Measurements from ENCODE around the gene RXRA. TPM values are rescaled to one million over a fixed set of nuclear protein-coding genes. Genes with fewer than 3 reads are reported as not detected.

The RXRA gene
- total and polyA plus RNA-seq, 10 of the 15 experiments (the other 5 are each of a cell fraction or from before 2014, with no cell fraction given), result 0.89 to 36.8 (median 11.1) TPM

GRCh38 chr9:134404376-134405358 lies 78.4 kb downstream of the RXRA start:
- Histone ChIP-seq H3K36me3 (ENCODE audit: control insufficient read depth in 2 of 2, insufficient read depth in 2 of 2, low read length in 1 of 2) (peaks cover 4 to 11% of the 10 kb centered on the region in 2 experiments; a peak in 3 of 4 replicates), H4K20me1 (ENCODE audit: control insufficient read depth, insufficient read depth) (no peaks in the 10 kb centered on the region), H3K9ac (ENCODE audit: control insufficient read depth, insufficient read depth, low read length) (no peak overlapping the region; the same call in 1 of the 2 replicates), H3K27me3 (replicated peaks in 1 of 2; ENCODE audit: control insufficient read depth in 2 of 2, insufficient read depth in 2 of 2, low read length in 1 of 2) (no peaks in the 10 kb centered on the region), H3K4me2 (ENCODE audit: control insufficient read depth, insufficient read depth) (peak overlapping the region; percentile 79), H3K9me3 (replicated peaks; ENCODE audit: control insufficient read depth, insufficient read depth, low read length) (no peaks in the 10 kb centered on the region), H3K4me3 (peak overlapping the region; percentile 41; the same call in 1 of the 2 replicates), H3K4me1 (ENCODE audit: control insufficient read depth, insufficient read depth, low read length) (peaks cover 53% of the 10 kb centered on the region), H3K27ac (ENCODE audit: control insufficient read depth, insufficient read depth) (peak overlapping the region; percentile 79), H2AFZ (ENCODE audit: control insufficient read depth, low read depth, low read length) (no peak overlapping the region), H3K79me2 (ENCODE audit: control insufficient read depth, insufficient read depth, low read length) (peaks cover 23% of the 10 kb centered on the region)
- POLR2A ChIA-PET, result interaction anchor here (1.1 to 5.8 kb wide), 2 partner anchors 11 to 27 kb away, joined by 3 to 88 read pairs; no protein-coding TSS in a partner anchor
- in situ Hi-C loops (cut with MboI), result no loop called here
- DNase-seq (ENCODE audit: low read depth, low spot score), result no peak
- no TSS peak for BruUV-seq (replicated peaks)
- FAIRE-seq, result no peak
- 80% methylated on average over 29 of the region's 34 CpGs for WGBS (ENCODE audit: insufficient coverage, insufficient replicate concordance, low lambda C conversion rate, missing lambda C conversion rate)
- CTCF ChIA-PET, result interaction anchor here (3.0 kb wide), 1 partner anchor 13 kb away, joined by 12 read pairs; no protein-coding TSS in a partner anchor
- no peak for ATAC-seq
- intact Hi-C loops (cut with micrococcal nuclease; ENCODE audit: unreplicated experiment), result no loop called here
- RAD21 ChIA-PET (ENCODE audit: unreplicated experiment), result interaction anchor here (1.5 to 3.6 kb wide), 2 partner anchors 9 to 13 kb away, joined by 5 to 20 read pairs; no protein-coding TSS in a partner anchor
- SMC1A ChIA-PET (ENCODE audit: uncharacterized antibody, unreplicated experiment), result interaction anchor here (1.5 to 5.2 kb wide), 2 partner anchors 9 to 13 kb away, joined by 7 to 39 read pairs; no protein-coding TSS in a partner anchor
- no peak for TF ChIP-seq KDM1A (IDR thresholded peaks at IDR 0.05; ENCODE audit: borderline replicate concordance)
- no peak for TF ChIP-seq FOS (IDR thresholded peaks at IDR 0.05; ENCODE audit: borderline replicate concordance, extremely low read depth, insufficient read length)
- no peak for TF ChIP-seq ZBED1 (IDR thresholded peaks at IDR 0.05; ENCODE audit: borderline replicate concordance)
- no peak for TF ChIP-seq POLR2AphosphoS5 (IDR thresholded peaks at IDR 0.05; ENCODE audit: low read length)
- TF ChIP-seq USF1 (IDR thresholded peaks at IDR 0.05; ENCODE audit: borderline replicate concordance, extremely low read length, insufficient read depth, low read depth, low read length), result no peak
- no peak for TF ChIP-seq BCLAF1 (IDR thresholded peaks at IDR 0.05)
- TF ChIP-seq SKIL (IDR thresholded peaks at IDR 0.05; ENCODE audit: low read depth, poor library complexity, severe bottlenecking), result no peak
- TF ChIP-seq TCF3 (IDR thresholded peaks at IDR 0.05; ENCODE audit: borderline replicate concordance, insufficient read depth, low read depth, low read length), result no peak
- no peak for TF ChIP-seq BHLHE40 (IDR thresholded peaks at IDR 0.05; ENCODE audit: borderline replicate concordance in 1 of 2, low read depth in 2 of 2, low read length in 1 of 2)
- TF ChIP-seq ATF2 (IDR thresholded peaks at IDR 0.05; ENCODE audit: low read length), result no peak
- TF ChIP-seq NBN (IDR thresholded peaks at IDR 0.05), result no peak
- no peak for TF ChIP-seq FOXM1 (IDR thresholded peaks at IDR 0.05; ENCODE audit: low read depth, low read length)
- TF ChIP-seq SP1 (IDR thresholded peaks at IDR 0.05; ENCODE audit: low read depth, low read length), result no peak

All from GM12878 (cell line).